A673 (cell line): ENCODE results near the gene OR6K2.
"Not testable (repeated sequence)": the region's sequence is repeated elsewhere in the genome, so short reads cannot be mapped to it uniquely, and the experiment has no call there.

ENCODE experiments used
- EZH2 ChIP-seq: fragments of 200-600 bp; sonication (generic); IDR thresholded peaks from 2 replicates; pipeline ENCODE4 v1.6.1; 2017; ENCODE audit warnings: borderline replicate concordance, low read depth, mild to moderate bottlenecking, mixed read lengths, antibody characterized with exemption, low read length; ENCODE audit not compliant: poor library complexity, severe bottlenecking
- TF ChIP-seq, protein P1 (sequence below): fragments of 300-800, 200-600 bp; sonication (generic); conservative IDR thresholded peaks from 2 replicates; pipeline ENCODE4 v1.5.1; 2017; ENCODE audit warnings: low read depth, mild to moderate bottlenecking, antibody characterized with exemption, low read length, moderate library complexity, mixed read lengths

DNA sequence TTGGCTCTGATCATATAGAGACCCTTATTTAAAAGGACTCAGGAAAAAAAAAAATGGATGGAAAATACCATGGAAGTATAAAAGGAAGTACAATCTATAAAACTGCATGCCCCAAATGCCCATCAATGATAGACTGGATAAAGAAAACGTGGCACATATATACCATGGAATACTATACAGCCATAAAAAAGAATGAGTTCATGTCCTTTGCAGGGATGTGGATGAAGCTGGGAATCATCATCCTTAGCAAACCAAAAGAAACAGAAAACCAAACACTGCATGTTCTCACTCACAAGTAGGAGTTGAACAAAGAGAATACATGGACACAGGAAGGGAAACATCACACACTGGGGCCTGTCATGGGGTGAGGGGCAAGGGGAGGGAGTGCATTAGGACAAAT lies 9.3 kb downstream of the OR6K2 start:
- TF ChIP-seq, protein P1, sequence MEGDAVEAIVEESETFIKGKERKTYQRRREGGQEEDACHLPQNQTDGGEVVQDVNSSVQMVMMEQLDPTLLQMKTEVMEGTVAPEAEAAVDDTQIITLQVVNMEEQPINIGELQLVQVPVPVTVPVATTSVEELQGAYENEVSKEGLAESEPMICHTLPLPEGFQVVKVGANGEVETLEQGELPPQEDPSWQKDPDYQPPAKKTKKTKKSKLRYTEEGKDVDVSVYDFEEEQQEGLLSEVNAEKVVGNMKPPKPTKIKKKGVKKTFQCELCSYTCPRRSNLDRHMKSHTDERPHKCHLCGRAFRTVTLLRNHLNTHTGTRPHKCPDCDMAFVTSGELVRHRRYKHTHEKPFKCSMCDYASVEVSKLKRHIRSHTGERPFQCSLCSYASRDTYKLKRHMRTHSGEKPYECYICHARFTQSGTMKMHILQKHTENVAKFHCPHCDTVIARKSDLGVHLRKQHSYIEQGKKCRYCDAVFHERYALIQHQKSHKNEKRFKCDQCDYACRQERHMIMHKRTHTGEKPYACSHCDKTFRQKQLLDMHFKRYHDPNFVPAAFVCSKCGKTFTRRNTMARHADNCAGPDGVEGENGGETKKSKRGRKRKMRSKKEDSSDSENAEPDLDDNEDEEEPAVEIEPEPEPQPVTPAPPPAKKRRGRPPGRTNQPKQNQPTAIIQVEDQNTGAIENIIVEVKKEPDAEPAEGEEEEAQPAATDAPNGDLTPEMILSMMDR = not testable (repeated sequence)
- TF ChIP-seq EZH2 = not testable (repeated sequence)
